HG02571 (cell line): ENCODE data around the gene EHBP1.

Experiments
- ATAC-seq: cut with Tn5 transposase; IDR thresholded peaks from one replicate; pipeline ENCODE4 v1.9.1; 2021; ENCODE audit warnings: mild to moderate bottlenecking, moderate library complexity; ENCODE audit not compliant: unreplicated experiment

Gene EHBP1

GRCh38 chr2:62705007-62705829, at the start of gene EHBP1:
Gene EHBP1 (plus strand): TSS chr2:62705713. CDS start chr2:62707192, 1,479 bp downstream.
- peak; percentile 94 for ATAC-seq

DNA sequence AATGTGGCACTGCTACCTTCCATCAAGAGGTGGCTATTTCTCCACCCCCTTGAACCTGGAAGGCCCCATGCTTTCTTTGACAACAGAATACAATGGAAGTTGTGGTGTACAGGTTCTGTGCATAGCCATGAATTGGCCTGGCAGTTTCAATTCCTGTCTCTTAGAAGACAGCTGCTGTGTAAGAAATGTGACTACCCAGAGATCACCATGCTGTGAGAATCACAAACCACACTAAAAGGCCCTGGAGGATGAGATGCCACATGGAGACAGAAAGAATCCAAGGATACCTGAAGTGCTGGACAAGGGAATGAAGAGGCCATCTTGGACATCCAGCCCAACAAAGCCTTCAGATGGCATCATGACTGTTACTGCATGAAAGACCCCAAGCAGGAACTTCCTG, 47.7 kb upstream of the EHBP1 start:
- peak; percentile 41 for ATAC-seq

DNA sequence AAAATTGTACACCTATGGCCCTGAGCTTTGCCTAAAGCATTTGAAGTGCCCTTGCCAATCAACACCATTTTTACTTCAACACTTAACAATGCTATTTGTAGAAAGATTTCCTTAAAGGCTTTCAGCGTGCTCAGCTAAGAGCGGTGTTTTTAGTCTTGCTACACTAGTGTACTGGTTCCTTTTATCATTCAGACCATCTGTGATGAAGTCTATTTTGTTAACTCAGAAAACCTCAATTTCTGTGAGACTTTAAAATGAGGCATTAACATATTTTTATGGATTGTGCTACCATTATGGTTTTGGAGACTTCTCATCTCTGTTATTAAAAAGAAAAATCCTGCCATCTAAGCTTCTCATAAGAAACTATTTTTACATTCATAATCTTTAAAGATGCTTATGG, 46.6 kb upstream of the EHBP1 start:
- no peak for ATAC-seq

DNA sequence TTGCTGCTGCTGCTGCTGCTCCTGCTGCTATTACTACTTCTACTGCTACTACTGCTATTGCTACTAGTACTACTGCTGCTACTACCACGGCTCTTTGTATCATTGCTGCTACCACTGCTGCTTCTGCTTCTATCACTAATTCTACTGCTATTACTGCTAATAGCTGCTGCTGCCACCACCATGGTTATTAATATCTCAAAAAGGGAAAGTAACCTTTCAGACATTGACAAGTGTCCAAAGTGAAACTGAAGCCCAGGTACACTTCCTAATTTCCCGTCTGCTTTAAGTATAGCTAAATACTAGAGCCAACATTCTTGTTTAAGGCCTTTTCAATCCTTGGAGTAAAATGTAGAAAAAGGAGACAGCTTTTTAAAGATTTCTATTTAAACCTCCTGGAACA, 45.4 kb upstream of the EHBP1 start:
- ATAC-seq, result peak; percentile 78

DNA sequence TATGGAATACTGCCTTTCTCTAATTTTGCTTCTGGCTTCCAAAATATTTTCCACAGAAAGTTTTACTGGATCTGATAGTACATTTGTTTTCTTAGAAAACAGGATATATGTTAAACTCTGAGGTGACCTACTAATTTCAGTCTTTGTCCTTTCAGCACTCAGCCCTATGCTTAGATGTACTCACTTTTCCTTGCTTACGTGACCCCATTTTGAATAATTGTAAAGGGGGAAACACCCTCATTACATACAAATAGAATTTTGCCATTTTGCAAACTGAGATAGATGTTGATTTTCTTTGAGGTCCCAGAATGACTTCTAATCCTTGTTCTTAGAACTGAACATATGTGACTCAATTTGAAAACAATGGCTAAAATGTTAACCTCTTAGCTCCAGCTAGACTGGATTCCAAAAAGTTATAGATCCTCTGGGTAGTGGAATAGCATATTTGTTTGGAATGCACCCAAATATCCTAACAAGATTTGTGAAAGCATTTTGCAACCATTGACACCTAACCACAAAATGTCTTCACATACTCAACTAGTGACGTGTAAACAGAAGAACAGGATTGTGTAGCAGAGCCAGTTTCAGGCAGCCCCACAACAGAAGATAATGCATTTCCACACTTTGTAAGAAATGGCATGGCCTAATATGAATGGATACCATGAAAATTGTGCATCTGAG, 44.8 kb upstream of the EHBP1 start:
- peak; percentile 18 for ATAC-seq

DNA sequence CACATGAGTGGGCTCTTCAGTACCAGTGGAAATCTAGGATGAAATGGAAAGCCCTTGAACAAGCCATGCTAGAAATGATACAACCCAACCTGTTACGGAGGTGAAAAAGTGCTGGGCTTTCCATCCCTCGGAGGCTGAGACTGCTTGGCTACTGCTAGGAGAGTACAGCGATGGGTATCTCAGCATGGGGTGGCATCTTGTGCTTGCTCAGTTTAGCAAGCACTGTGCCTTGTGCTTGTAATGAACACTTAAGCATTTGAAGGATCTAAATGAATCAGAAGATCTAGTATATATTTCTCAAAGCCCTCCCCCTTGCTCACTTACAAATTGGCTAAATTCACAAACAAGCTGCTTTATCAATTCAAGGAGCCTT, 44.3 kb upstream of the EHBP1 start:
- ATAC-seq, result no peak

DNA sequence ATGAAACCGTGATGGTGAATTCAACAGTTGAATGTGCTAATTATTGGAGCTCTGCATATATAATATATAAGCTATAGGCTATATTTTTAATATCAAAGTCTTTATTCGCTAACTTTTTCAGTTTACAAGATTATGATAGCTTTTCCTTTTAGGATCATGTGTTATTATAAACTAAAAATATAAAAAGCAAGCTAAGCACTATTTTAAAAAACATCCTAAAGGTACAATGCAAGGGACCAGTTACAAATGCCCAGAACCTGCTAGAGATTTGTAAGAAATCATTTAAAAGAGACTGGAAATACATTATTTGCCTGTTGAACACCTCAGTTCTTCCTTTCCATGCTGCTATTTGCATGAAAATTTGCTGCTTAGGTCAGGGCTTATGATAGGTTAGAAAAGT, 43.4 kb upstream of the EHBP1 start:
- ATAC-seq, result no peak

DNA sequence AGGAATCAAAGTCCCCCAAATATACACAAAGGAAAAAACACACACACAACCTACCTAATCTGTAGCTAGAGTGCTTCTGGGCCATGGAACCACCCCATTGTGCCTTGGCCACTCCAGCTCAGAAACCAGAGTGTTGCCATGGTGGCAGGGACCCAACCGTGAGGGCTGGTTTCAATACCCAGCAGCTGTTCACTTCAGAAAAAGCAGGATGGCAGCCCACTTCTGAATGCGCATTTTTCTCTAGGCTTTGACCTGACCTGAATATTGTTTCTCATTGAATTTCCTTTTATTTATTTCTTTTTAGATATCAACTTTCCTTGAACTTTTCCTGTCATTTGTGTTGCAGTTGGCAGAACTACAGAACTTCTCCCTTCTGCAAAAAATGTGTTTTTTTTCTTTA, 43.0 kb upstream of the EHBP1 start:
- no peak for ATAC-seq

GRCh38 chr2:62663411-62663810, 42.1 kb upstream of the EHBP1 start:
- ATAC-seq, result no peak

GRCh38 chr2:62663920-62664795, 41.4 kb upstream of the EHBP1 start:
- ATAC-seq, result no peak

GRCh38 chr2:62665446-62665845, 40.1 kb upstream of the EHBP1 start:
- ATAC-seq, result no peak

DNA sequence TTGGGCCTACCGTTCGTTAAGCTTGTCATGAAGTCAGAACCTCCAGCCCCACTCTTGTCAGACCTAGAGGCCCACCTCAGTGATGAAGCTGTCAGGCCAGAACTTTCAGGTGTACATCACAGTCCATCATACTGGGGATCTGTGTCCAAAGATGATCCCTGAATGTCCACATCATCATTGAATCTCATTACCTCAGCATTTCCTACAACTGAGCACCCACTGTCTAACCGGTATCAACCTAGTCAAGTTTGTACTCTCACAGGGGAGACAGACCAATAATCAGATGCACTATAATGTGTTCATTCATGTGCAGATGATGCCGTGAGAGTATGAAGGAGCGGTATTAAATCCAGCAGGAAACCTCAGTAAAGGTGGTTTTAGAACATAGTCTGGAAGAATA, 36.3 kb upstream of the EHBP1 start:
- no peak for ATAC-seq

DNA sequence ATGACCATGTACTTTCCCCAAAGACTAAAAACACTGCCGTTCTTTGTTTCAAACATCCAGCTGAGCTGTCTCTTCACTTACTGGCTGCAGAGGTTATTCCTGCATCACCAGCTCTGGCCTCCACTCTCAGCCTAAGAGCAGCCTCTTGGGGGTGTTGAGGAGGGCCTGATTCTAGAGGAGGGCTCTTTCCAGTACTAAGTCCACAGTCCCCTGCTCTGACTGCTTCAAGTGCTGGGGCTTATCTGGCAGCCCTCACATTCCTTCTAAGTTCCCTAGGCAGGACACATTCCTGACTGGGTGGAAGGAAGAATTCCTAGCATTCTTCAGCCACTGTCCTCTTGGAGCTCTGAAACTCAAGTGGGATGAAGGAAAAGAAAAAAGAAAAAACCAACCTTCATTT, 32.9 kb upstream of the EHBP1 start:
- no peak for ATAC-seq

GRCh38 chr2:62675062-62675461, 30.5 kb upstream of the EHBP1 start:
- ATAC-seq, result no peak

GRCh38 chr2:62685256-62685655, 20.3 kb upstream of the EHBP1 start:
- ATAC-seq, result no peak

DNA sequence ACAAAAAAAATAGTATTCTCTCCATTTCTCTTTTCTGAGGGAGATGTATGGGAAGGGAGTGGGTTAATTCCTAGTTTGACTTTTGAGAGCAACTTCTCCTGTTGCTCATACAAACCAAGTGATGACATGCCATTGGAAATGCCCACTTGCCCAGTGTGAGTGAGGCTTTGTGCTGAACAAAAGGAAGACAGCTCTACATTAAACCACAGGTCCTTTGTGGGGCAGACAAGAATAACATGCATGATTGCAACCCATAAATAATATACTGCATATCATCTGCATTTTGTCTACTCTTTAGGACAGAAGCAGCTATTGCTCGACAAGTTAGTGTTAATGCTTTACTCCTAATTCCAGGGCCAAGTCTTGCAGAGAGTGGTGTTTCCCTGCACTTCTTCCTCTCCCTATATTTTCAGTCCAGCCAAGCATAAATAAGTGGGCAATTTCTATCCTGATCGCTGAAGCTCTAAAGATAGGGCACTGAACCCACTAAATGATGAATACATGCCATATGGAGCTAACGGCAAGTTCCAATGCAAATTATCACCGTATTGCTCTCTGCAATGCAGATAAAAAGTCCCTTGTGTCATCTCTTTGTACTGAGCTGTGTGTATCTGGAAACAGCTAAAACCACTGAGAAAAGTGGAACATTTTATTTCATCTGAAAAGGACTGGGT, 19.4 kb upstream of the EHBP1 start:
- no peak for ATAC-seq

- no peak for ATAC-seq
Observed at GRCh38 chr2:62687636-62688035, 17.9 kb upstream of the EHBP1 start.

DNA sequence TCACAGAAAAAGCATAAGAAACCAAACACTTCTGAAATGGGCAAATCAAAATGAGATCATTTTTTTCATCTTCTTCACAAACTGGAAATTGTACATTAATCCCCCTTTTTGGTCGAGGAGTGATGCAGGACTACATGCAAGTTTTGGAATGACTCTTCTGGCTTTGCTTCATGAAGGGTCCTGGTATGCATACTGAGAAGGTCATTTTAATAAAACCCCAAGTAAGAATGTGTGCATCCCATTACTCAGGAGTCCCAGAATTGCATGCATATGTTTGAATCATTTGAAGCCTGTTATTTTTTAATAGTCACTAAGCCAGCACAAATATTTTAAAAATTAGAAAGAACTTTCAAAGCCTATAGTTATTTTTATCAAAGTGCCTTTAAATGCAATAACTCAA, 16.7 kb upstream of the EHBP1 start:
- ATAC-seq, result no peak

GRCh38 chr2:62691186-62691585, 14.3 kb upstream of the EHBP1 start:
- no peak for ATAC-seq

DNA sequence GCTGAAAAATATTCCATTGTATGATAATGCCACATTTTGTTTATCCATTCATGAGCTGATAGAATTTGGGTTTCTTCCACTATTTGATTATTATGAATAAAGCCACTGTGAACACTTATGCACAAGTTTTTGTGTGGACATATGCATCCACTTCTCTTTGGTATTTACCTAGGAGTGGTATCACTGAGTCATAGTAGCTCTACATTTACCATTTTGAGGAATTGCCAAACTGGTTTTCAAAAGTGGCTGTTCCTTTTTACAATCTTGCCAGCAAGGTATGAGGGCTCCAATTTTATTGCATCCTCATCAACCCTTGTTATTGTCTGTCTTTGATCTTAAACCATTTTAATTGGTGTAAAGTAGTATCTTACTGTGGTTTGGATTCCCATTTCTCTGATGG, 13.3 kb upstream of the EHBP1 start:
- no peak for ATAC-seq

- ATAC-seq, result no peak
Observed at GRCh38 chr2:62698653-62699052, 6.9 kb upstream of the EHBP1 start.
